ENCODE data around the gene MX2. TPM values are rescaled to one million over a fixed set of nuclear protein-coding genes. Genes with fewer than 3 reads are reported as not detected.

The MX2 gene
- polyA plus RNA-seq, 2 donors: 4.2 to 5.7 TPM

DNA sequence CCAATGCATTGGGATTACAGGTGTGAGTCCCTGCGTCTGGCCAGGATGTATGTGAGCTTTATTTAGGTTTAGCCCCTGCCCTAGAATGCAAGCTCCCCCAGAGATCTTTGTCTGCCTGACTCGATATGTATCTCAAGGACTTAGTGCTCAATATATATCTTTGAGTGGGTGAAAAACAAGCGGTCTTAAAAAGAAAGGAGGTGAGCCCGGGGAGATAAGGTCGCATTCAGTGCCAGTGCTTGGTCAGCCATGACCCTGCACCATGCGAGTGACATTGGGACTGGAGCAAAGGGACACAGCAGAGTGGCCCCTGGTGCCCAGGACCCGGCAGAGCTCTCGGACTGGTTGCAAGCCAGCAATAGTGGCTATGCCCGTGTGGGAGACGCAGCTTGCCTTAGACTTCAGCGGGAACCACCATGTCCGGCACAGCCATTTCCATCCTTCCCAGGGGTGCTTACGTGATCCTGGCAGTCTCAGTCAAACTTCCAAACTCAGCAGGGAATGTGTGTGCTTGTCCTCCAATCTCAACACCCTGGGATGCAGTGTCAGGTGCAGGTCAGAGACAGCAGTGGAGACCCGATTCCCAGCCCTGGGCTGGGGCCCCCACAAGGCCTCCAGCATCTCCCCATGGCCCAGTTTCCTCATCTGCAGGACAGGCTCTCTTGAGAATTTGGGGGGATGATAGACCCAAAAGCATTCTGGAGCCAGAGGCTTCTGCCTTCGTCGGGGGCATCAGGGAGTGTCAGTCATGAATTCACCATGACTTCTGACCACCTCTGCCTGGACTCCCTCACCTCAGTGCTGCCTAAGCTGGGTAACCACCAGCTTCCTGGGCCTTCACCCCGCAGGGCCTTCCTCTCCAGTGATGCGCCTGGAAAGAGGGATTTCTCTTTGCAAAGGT, 1.8 kb downstream of the MX2 start:
- H3K27ac ChIP-seq (ENCODE audit: low read depth in 2 of 2, low read length in 1 of 2): peak overlapping the region; percentile 24 to 66
- WGBS, 2 donors: 92 to 95% methylated on average over 18 of the region's 18 CpGs
- H3K27me3 ChIP-seq (ENCODE audit: control insufficient read depth in 1 of 2, insufficient read depth in 2 of 2, low read length in 2 of 2): no peaks in the 10 kb centered on the region
- no peak overlapping the region for H3K4me3 ChIP-seq (ENCODE audit: low read depth in 1 of 2, low read length in 2 of 2)
- H3K4me1 ChIP-seq (ENCODE audit: control insufficient read depth in 2 of 2, insufficient read depth in 2 of 2, low read length in 1 of 2): peaks cover 5 to 19% of the 10 kb centered on the region in 2 donors
- H3K36me3 ChIP-seq (ENCODE audit: control insufficient read depth in 2 of 2, insufficient read depth in 2 of 2, low read length in 1 of 2): no peaks in the 10 kb centered on the region
- H3K9me3 ChIP-seq (ENCODE audit: control insufficient read depth in 2 of 2, insufficient read depth in 1 of 2, low read depth in 1 of 2, low read length in 1 of 2): no peaks in the 10 kb centered on the region

DNA sequence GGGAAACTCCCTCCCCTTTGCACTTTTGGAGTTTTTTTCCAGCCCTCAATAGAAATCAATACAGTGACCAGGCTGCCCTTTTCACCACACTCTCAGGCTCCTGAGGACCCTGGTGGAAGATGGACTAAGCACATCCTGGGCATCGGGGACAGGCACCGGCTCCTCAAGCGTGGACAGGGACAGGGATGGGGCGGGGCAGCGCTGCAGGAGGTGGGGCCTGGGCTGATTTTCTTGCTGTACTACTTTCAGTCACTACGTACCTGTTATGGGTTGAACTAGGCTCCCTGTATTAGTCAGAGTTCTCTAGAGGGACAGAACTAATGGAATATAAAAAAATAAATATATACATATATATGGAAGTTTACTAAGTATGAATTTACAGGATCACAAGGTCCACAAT, 2.5 kb downstream of the MX2 start:
- H3K4me1 ChIP-seq (ENCODE audit: control insufficient read depth in 2 of 2, insufficient read depth in 2 of 2, low read length in 1 of 2): peaks cover 5 to 20% of the 10 kb centered on the region in 2 donors
- 69 to 72% methylated on average over 6 of the region's 6 CpGs for WGBS, 2 donors
- H3K27ac ChIP-seq (ENCODE audit: low read depth in 2 of 2, low read length in 1 of 2): peak overlapping the region; percentile 82 to 95

GRCh38 chr21:41365377-41366107, 3.7 kb downstream of the MX2 start:
- H3K27me3 ChIP-seq (ENCODE audit: control insufficient read depth in 1 of 2, insufficient read depth in 2 of 2, low read length in 2 of 2): no peaks in the 10 kb centered on the region
- no peaks in the 10 kb centered on the region for H3K36me3 ChIP-seq (ENCODE audit: control insufficient read depth in 2 of 2, insufficient read depth in 2 of 2, low read length in 1 of 2)
- H3K4me3 ChIP-seq (ENCODE audit: low read depth in 1 of 2, low read length in 2 of 2): no peak overlapping the region
- H3K9me3 ChIP-seq (ENCODE audit: control insufficient read depth in 2 of 2, insufficient read depth in 1 of 2, low read depth in 1 of 2, low read length in 1 of 2): no peaks in the 10 kb centered on the region
- WGBS, 2 donors: 97% methylated on average over 15 of the region's 15 CpGs
- no peak overlapping the region for H3K27ac ChIP-seq (ENCODE audit: low read depth in 2 of 2, low read length in 1 of 2)
- peaks cover 3 to 19% of the 10 kb centered on the region in 2 donors for H3K4me1 ChIP-seq (ENCODE audit: control insufficient read depth in 2 of 2, insufficient read depth in 2 of 2, low read length in 1 of 2)

More for the DNA sequence above, 2.5 kb downstream of the MX2 start:
- Histone ChIP-seq H3K9me3 (ENCODE audit: control insufficient read depth in 2 of 2, insufficient read depth in 1 of 2, low read depth in 1 of 2, low read length in 1 of 2) (no peaks in the 10 kb centered on the region), H3K36me3 (ENCODE audit: control insufficient read depth in 2 of 2, insufficient read depth in 2 of 2, low read length in 1 of 2) (no peaks in the 10 kb centered on the region), H3K27me3 (ENCODE audit: control insufficient read depth in 1 of 2, insufficient read depth in 2 of 2, low read length in 2 of 2) (no peaks in the 10 kb centered on the region), H3K4me3 (ENCODE audit: low read depth in 1 of 2, low read length in 2 of 2) (no peak overlapping the region)

DNA sequence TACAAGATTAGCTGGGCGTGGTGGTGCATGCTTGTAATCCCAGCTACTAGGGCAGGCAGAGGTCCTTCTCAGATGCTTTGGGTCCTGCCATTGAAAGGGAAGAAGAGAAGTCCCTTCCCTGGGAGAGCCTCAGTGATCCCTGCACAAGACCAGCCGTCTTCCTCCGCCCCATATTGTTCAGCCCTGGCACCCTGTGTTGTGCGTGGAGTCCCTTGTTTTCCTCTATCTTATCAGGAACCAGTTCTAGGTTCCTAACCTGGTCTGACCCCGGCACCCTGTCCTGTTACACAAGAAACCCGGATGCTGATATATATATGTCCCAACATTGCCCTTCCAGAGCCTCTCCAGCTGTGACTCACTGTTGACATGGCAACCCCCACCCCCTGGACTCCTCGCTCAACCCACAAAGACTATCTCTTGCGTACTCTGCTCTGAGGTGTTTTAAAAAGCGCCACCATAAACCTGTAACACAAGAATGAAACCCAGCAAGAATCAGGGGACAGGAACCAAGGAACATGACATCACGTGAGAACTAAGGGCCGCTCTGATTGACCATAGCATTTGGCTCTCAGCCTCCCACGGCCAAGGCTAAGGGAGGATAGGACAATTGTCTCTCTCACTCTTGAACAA, 4.8 kb downstream of the MX2 start:
- Histone ChIP-seq H3K4me3 (ENCODE audit: low read depth in 1 of 2, low read length in 2 of 2) (no peak overlapping the region), H3K36me3 (ENCODE audit: control insufficient read depth in 2 of 2, insufficient read depth in 2 of 2, low read length in 1 of 2) (no peaks in the 10 kb centered on the region), H3K27me3 (ENCODE audit: control insufficient read depth in 1 of 2, insufficient read depth in 2 of 2, low read length in 2 of 2) (no peaks in the 10 kb centered on the region), H3K27ac (ENCODE audit: low read depth in 2 of 2, low read length in 1 of 2) (peak overlapping the region; percentile 21 to 82), H3K4me1 (ENCODE audit: control insufficient read depth in 2 of 2, insufficient read depth in 2 of 2, low read length in 1 of 2) (peaks cover 3 to 14% of the 10 kb centered on the region in 2 donors), H3K9me3 (ENCODE audit: control insufficient read depth in 2 of 2, insufficient read depth in 1 of 2, low read depth in 1 of 2, low read length in 1 of 2) (no peaks in the 10 kb centered on the region)
- WGBS, 2 donors: 64 to 72% methylated on average over 12 of the region's 12 CpGs

- Histone ChIP-seq H3K9me3 (ENCODE audit: control insufficient read depth in 2 of 2, insufficient read depth in 1 of 2, low read depth in 1 of 2, low read length in 1 of 2) (no peaks in the 10 kb centered on the region), H3K4me3 (ENCODE audit: low read depth in 1 of 2, low read length in 2 of 2) (no peak overlapping the region), H3K27me3 (ENCODE audit: control insufficient read depth in 1 of 2, insufficient read depth in 2 of 2, low read length in 2 of 2) (no peaks in the 10 kb centered on the region), H3K4me1 (ENCODE audit: control insufficient read depth in 2 of 2, insufficient read depth in 2 of 2, low read length in 1 of 2) (peaks cover 3 to 13% of the 10 kb centered on the region in 2 donors), H3K27ac (ENCODE audit: low read depth in 2 of 2, low read length in 1 of 2) (no peak overlapping the region), H3K36me3 (ENCODE audit: control insufficient read depth in 2 of 2, insufficient read depth in 2 of 2, low read length in 1 of 2) (no peaks in the 10 kb centered on the region)
- WGBS, 2 donors: 64 to 71% methylated on average over 9 of the region's 9 CpGs
Measured at GRCh38 chr21:41367301-41367944, 5.6 kb downstream of the MX2 start.

- H3K9me3 ChIP-seq (ENCODE audit: control insufficient read depth in 2 of 2, insufficient read depth in 1 of 2, low read depth in 1 of 2, low read length in 1 of 2): no peaks in the 10 kb centered on the region
- no peaks in the 10 kb centered on the region for H3K27me3 ChIP-seq (ENCODE audit: control insufficient read depth in 1 of 2, insufficient read depth in 2 of 2, low read length in 2 of 2)
- no peak overlapping the region for H3K4me3 ChIP-seq (ENCODE audit: low read depth in 1 of 2, low read length in 2 of 2)
- peaks cover 3 to 13% of the 10 kb centered on the region in 2 donors for H3K4me1 ChIP-seq (ENCODE audit: control insufficient read depth in 2 of 2, insufficient read depth in 2 of 2, low read length in 1 of 2)
- H3K27ac ChIP-seq (ENCODE audit: low read depth in 2 of 2, low read length in 1 of 2): no peak overlapping the region
- WGBS, 2 donors: 89 to 93% methylated on average over 15 of the region's 15 CpGs
- no peaks in the 10 kb centered on the region for H3K36me3 ChIP-seq (ENCODE audit: control insufficient read depth in 2 of 2, insufficient read depth in 2 of 2, low read length in 1 of 2)
Measured at GRCh38 chr21:41367945-41368734, 6.3 kb downstream of the MX2 start.

- Histone ChIP-seq H3K4me1 (ENCODE audit: control insufficient read depth in 2 of 2, insufficient read depth in 2 of 2, low read length in 1 of 2) (peaks cover 0 to 9% of the 10 kb centered on the region in 2 donors), H3K27ac (ENCODE audit: low read depth in 2 of 2, low read length in 1 of 2) (no peak overlapping the region), H3K36me3 (ENCODE audit: control insufficient read depth in 2 of 2, insufficient read depth in 2 of 2, low read length in 1 of 2) (no peaks in the 10 kb centered on the region), H3K27me3 (ENCODE audit: control insufficient read depth in 1 of 2, insufficient read depth in 2 of 2, low read length in 2 of 2) (no peaks in the 10 kb centered on the region), H3K4me3 (ENCODE audit: low read depth in 1 of 2, low read length in 2 of 2) (no peak overlapping the region), H3K9me3 (ENCODE audit: control insufficient read depth in 2 of 2, insufficient read depth in 1 of 2, low read depth in 1 of 2, low read length in 1 of 2) (no peaks in the 10 kb centered on the region)
- 57 to 72% methylated on average over 4 of the region's 4 CpGs for WGBS, 2 donors
Measured at GRCh38 chr21:41368735-41369104, 6.9 kb downstream of the MX2 start.

- Histone ChIP-seq H3K27ac (ENCODE audit: low read depth in 2 of 2, low read length in 1 of 2) (no peak overlapping the region), H3K36me3 (ENCODE audit: control insufficient read depth in 2 of 2, insufficient read depth in 2 of 2, low read length in 1 of 2) (no peaks in the 10 kb centered on the region), H3K4me3 (ENCODE audit: low read depth in 1 of 2, low read length in 2 of 2) (peak overlapping the region; percentile 9 to 23), H3K9me3 (ENCODE audit: control insufficient read depth in 2 of 2, insufficient read depth in 1 of 2, low read depth in 1 of 2, low read length in 1 of 2) (no peaks in the 10 kb centered on the region), H3K27me3 (ENCODE audit: control insufficient read depth in 1 of 2, insufficient read depth in 2 of 2, low read length in 2 of 2) (no peaks in the 10 kb centered on the region), H3K4me1 (ENCODE audit: control insufficient read depth in 2 of 2, insufficient read depth in 2 of 2, low read length in 1 of 2) (peaks cover 0 to 6% of the 10 kb centered on the region in 2 donors)
- 26 to 33% methylated on average over 27 to 29 of the region's 29 CpGs for WGBS, 2 donors
Measured at GRCh38 chr21:41369105-41369919, 7.5 kb downstream of the MX2 start.

All from esophagus (tissue), 2 donors.